IMR-90 (cell line): Measurements from ENCODE around the gene CFH.

ENCODE experiments used
- BHLHE40 ChIP-seq: fragments of 150-350 bp; IDR thresholded peaks from 2 replicates; pipeline ENCODE4 v1.6.1; 2016; ENCODE audit warnings: mild to moderate bottlenecking, low read depth, low read length
- CEBPB ChIP-seq: IDR thresholded peaks from 2 replicates; pipeline ENCODE4 v1.6.1; 2012; ENCODE audit warnings: low read depth, low read length, improper control_type of control experiment
- CTCF ChIP-seq: conservative IDR thresholded peaks from 2 replicates; pipeline ENCODE4 v1.5.1; 2012; ENCODE audit warnings: mild to moderate bottlenecking, low read depth, low read length, improper control_type of control experiment
- FOS ChIP-seq: fragments of 150-350 bp; IDR thresholded peaks from 2 replicates; pipeline ENCODE4 v1.6.1; 2016; ENCODE audit warnings: low read depth, low read length
- MAFK ChIP-seq: IDR thresholded peaks from 2 replicates; pipeline ENCODE4 v1.6.1; 2012; ENCODE audit warnings: low read depth, low read length, improper control_type of control experiment
- MAZ ChIP-seq: IDR thresholded peaks from 2 replicates; pipeline ENCODE4 v1.6.1; 2012; ENCODE audit warnings: low read depth, mild to moderate bottlenecking, low read length, improper control_type of control experiment, moderate library complexity, borderline replicate concordance
- POLR2A ChIP-seq: IDR thresholded peaks from 2 replicates; pipeline ENCODE4 v1.6.1; 2012; ENCODE audit warnings: mild to moderate bottlenecking, low read depth, low read length
- RAD21 ChIP-seq: IDR thresholded peaks from 2 replicates; pipeline ENCODE4 v1.6.1; 2012; ENCODE audit warnings: low read length, improper control_type of control experiment
- RCOR1 ChIP-seq: IDR thresholded peaks from 2 replicates; pipeline ENCODE4 v1.6.1; 2012; ENCODE audit warnings: mild to moderate bottlenecking, low read length, improper control_type of control experiment; ENCODE audit not compliant: insufficient replicate concordance
- RFX5 ChIP-seq: IDR thresholded peaks from 2 replicates; pipeline ENCODE4 v1.8.0; 2012; ENCODE audit warnings: low read depth, mild to moderate bottlenecking, low read length, moderate library complexity
- SMC3 ChIP-seq: fragments of 150-350 bp; IDR thresholded peaks from 2 replicates; pipeline ENCODE4 v1.6.1; 2016; ENCODE audit warnings: low read depth, mild to moderate bottlenecking, antibody characterized with exemption, low read length, moderate library complexity
- USF2 ChIP-seq: fragments of 150-350 bp; IDR thresholded peaks from 2 replicates; pipeline ENCODE4 v1.6.1; 2017; ENCODE audit warnings: mild to moderate bottlenecking, antibody characterized with exemption, low read length, low read depth

GRCh38 chr1:196660272-196660671 lies 8.4 kb downstream of the CFH start:
- TF ChIP-seq MAZ: no peak
- no peak for TF ChIP-seq FOS
- TF ChIP-seq CTCF: no peak
- no peak for TF ChIP-seq RFX5
- TF ChIP-seq RCOR1: no peak
- no peak for TF ChIP-seq RAD21
- no peak for TF ChIP-seq MAFK
- no peak for TF ChIP-seq USF2
- no peak for TF ChIP-seq POLR2A
- no peak for TF ChIP-seq CEBPB
- TF ChIP-seq SMC3: no peak
- TF ChIP-seq BHLHE40: no peak
